Epidermal melanocyte (primary cell): ENCODE measurements around the gene WHRN.

Experiments
- DNase-seq: peaks from one replicate; pipeline ENCODE4 v3.0.0; 2011; ENCODE audit warnings: low spot score; ENCODE audit not compliant: insufficient read length

WHRN gene

DNA sequence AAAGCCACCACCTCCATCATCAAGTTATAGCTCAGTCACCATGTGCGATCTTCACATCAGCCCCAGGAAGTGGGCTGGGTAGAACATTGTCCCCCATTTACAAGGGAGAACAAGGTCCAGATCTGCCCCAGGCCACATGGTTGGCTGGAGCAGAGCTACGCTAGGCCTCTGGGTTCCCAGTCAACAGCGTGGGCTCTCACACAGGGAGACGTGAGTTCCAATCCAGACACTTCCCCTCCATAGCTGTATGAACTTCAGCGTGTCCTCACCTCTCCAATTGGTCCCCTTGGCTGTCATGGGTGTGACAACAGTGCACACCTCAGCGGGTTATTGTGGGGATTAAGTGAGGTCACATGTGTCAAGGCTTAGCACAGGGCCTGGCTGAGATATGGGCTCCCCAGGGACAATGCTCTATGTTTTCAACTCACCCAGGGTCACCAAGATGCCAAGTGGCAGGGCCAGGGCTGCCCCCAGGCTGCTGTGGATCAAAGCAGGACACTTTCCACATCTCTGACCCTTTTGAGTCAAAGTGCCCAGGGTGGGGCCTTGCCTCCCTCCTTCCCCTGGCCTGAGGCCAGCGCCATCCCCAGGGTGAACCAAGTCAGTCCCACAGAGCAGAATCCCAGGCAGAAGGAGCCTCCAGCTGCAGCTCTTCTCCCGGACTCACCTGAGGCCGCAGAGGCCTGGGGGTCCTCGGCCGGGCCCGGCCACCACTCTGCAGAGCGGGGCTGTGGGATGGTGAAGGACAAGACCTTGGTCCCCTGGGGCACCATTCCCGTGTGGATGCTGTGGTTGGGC lies 137.3 kb downstream of the WHRN start:
- DNase-seq, result no peak

DNA sequence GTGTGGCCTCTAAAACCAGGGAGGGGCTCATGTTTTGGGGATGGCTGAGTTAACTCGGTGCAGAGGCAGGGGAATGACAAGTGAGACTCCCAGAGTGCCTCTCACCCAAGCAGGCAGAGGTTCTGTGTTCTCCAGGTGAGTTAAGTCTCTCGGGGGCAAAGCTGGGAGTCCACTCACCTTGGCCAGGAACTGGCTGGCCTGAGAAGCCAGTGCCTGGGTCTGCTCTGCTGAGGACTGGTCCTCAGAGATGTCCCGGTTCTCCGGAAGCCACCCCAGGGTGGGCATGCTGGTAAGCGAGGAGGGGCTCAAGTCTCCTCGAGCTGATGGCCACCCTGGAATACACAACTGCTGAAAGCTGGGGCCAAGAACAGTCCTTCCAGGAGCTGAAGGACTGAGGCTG lies 137.9 kb downstream of the WHRN start:
- no peak for DNase-seq

DNA sequence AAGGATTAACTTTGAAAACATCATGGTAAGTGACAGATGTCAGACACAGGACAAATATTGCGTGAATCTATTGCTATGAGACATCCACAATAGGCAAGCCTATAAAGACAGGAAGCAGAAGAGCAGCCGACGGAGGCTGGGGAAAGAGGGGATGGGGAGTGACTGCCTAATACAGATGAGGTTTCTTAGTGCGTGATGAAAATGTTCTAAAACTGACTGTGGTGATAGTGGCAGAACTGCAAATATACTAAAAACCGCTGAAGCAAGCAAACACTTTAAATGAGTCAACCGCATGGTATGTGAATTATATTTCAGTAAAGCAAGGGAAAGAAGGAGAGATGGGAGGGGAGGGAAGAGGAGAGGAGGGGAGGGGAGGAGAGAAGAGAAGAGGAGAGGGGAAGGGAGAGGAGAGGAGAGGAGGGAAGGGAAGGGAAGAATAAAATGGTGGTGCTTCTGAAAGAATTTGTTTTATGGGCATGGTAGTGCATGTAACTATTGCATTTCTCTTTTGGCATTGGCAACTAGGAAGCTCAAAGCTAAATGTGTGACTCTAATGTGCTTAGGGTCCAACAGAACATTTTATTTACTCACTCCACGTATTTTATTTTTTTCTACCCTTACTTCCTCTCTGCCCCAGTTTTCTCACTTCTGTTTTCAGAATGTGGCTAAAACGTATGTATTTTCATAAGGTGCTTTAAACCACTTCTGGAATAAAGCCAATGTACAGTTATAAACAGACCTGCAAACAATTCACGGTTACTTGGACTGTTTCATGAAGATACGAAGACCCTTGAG lies 138.7 kb downstream of the WHRN start:
- peak; percentile 74 for DNase-seq

DNA sequence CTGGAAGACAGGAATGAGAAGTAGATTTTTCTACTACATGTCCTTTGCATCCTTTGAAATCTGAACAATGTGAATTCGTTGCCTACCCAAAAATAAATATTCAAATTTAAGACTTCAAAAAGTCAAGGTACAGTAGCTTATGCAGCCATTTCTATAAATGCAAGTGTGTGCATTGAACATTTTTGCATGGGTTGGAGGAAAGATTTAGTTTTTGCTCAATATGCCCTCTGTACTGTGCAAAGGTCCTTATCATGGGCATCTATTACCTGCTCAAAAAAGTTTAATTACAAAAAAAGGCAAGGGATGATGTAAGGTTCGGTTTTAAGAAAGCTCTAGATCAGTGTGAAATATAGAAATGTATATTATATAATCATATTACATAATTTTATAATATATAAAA lies 140.1 kb downstream of the WHRN start:
- DNase-seq, result no peak

DNA sequence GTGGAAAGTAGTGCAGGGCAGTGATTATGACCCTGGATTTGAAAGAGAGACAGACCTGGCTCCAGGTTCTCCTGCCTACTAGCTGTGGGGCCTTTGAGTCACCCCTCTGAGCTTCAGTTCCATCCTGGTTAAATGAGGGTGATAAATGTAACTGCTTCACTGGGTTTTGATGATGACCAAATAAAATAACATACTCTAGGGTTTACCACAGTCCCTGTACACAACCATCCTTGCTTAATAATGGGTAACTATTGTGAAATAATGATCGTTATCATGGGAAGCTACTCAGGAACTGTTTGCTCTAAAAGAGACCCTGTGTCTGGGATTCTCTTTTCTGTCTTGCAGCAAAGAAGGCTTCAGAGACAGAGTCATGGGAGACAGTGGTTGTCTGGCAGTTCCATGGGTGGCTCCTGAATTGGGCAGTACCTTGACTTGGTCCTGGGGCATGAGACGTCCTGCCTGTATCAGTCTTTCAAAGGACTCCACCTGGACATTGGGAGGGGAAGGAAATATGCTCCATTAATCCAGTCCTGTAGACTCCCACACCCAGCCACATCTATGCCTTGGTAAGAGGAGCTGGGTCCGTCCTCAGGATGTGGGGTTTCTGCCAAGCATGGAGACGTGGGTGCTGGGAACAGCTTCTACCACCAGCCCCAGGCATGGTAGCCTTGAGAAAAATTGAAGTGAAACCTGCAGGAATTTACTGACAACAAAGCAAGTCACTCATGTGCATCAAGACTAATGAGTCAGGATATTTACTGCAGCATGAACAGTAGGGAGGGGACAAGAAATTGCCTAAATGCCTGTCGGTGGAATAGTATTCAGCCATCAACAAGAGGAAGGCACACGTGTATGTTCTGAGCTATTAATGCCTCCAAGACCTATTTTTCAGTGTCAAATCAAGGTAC lies 140.9 kb downstream of the WHRN start:
- no peak for DNase-seq

DNA sequence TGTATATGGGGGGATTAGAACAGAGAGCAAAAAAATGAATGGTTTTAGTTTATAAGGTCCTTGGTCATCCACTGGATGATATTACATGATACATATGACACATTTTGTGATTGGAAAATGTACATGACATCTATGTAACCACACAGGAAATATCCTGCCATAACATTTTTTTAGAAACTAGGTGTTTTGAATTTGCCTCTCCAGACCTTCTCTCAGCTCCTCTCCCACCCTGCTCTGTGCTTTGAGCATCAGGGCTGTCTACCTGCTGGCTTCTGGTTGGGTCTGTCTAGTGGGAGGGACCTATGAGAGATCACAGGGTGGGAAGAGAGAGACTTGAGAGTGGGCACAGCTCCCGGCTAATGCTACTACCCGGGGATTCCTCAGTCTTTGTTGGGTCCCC lies 141.8 kb downstream of the WHRN start:
- no peak for DNase-seq

DNA sequence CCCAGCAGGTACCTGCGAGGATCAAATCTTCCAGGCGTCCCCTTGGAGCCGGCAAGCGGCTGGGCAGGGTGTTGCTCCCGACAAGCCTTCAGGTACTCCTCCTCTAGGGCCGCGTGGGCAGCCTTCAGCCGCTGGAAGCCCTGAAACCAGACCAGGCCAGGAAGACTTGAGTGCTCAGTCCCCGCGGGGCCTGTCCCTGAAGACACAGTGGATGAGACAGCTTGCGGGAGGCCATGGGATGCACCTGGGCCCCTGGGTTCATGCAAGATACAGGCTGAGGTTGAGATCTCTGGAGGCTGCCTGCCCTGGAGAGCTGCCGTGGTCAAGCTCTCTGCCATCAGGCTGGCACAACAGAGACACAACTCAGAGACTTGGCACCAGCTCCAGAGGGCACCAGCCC lies 142.9 kb downstream of the WHRN start:
- DNase-seq, result no peak

DNA sequence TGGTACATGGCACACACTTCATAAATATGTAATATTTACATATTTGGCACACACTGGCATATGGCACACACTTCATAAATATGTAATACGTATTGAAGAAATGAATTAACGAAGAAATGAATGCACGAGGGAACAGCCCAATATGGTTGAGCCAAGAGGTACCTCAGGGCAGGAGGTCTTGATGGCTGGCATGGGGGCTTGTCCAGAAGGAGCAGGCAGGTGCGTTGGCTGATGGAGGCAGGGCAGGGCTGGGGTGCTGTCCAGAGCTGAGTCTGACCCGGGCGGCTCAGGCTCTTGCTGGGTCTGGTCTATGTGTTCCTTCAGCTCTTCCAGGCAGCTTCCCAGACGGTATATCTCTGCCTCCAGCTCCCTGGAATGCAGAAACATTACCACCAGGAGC lies 143.7 kb downstream of the WHRN start:
- no peak for DNase-seq

DNA sequence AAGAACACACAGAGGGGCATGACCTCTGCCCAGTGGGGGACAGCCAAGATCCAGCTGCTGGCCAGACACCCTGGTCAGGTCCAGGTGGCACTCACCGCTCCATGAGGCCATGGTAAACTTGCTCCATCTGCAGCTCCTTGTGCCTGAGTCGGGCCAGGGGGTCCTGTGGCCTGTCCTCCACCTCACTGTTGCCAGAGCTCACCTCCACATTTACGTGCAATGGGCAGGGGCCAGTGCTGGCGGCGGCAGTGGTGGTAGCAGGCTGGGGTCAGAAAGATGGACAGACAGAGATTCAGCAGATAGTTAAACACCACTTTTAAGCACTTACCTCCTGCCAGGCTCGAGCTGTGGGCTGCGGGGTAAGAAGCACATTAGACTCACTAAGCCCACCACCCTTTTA lies 145.5 kb downstream of the WHRN start:
- DNase-seq, result no peak

DNA sequence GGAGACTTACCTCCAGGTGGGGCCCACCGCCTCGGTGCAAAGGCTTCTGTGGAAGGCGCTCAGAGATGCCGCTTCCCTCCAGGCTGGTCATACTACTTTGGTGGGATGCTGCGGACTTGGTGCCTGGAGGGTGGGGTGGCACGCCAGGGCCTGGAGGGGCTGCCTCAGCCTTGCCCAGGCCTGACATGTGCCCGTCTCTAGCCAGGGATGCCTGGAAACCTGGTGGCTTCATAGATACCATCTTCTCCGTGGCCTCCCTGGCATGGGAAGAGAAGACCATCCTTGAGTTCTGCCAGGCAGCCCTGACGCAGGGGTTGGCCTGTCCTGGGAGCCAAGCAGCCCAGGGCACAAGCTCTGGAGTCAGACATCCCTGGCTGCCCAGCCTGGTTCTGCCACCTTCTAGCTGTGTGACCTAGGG lies 147.4 kb downstream of the WHRN start:
- no peak for DNase-seq

DNA sequence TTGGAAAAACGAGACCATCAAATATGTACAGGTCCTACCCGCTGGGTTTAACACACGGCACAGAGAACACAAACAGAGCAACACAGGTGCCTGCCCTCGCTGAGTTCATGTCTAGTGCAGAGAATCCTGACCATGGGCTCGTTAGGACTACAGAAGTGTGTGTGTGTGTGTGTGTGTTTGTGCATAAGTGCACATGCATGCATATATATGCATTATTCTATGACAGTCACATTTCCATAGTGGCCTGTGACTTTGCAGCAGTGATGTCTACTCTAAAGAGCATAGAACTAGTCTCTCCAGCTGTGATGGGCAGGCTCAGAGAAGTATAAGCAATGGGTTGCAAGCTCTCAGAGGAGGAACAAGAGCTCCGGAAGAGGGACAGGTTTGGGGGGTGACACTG lies 147.9 kb downstream of the WHRN start:
- no peak for DNase-seq

DNA sequence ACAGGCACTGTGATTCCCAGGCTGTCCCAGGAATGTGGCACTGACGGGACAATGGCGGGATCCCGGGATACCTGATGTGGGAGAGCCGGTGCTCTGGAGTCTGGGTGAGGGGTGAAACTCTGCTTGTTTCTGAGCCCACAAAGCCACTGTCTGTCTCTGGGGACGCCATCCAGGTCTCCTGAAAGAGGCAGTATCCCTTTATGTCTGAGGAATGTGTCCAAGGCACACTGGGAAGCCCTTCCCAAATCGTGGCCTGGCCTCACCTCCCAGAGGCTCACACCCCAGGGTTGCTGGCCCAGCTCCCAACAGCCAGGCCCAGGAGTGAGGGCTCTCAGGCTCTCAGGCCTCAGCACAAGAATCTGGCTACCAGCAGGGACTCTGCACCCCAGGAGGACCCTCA lies 148.5 kb downstream of the WHRN start:
- no peak for DNase-seq

DNA sequence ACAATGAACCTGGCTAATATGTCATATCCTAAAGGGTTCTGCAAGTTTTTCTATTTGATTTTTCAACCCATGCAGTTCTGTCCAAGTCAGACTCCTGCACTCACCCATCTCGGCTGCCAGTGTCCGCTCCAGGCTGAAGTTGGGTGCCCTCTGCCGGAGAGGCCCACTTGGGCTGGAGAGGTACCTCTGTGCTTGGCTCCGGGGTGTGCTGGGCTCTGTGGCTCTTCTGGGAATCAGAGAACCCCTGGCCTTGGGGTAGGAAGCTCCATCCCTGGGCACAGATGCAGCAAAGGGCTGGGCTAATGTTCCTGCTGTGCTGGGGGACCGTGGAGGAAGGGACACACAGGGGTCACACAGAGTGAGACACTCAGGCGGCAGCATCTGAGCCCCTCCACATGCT lies 149.5 kb downstream of the WHRN start:
- no peak for DNase-seq
